MCF 10A (cell line): ENCODE data around the gene NDUFA12. TPM values are rescaled to one million over a fixed set of nuclear protein-coding genes. Genes with fewer than 3 reads are reported as not detected.
"Not testable (repeated sequence)": the region's sequence is repeated elsewhere in the genome, so short reads cannot be mapped to it uniquely, and the experiment has no call there.

Experiments used
- BruUV-seq: library from RNA; stranded (reverse); fragments of 400-500 nt; replicated peaks from 2 replicates; lab custom pipeline; 2021; lab: Mats Ljungman, UMichigan
- CTCF ChIA-PET: fragments of 300-600 bp; sonication (Branson Sonifier 250); formaldehyde crosslinking; extraction: SDS; loops from one replicate; lab custom pipeline; 2021; ENCODE audit warnings: antibody characterized with exemption, inconsistent platforms; lab: Yijun Ruan, JAX
- POLR2A ChIA-PET: fragments of 300-600, 350-650 bp; sonication (Branson Sonifier 250); formaldehyde crosslinking; extraction: SDS; loops from one replicate; lab custom pipeline; 2020; ENCODE audit warnings: antibody characterized with exemption, inconsistent platforms; lab: Yijun Ruan, JAX
- DNase-seq: peaks from one replicate; pipeline ENCODE4 v3.0.0-alpha.2; 2018; ENCODE audit not compliant: unreplicated experiment
- H3K27ac Mint-ChIP-seq: one replicate; pipeline ENCODE4 v1.8.0; 2022; ENCODE audit warnings: mild to moderate bottlenecking, low read depth, mixed read lengths; ENCODE audit not compliant: unreplicated experiment
- H3K27me3 Mint-ChIP-seq: one replicate; pipeline ENCODE4 v1.8.0; 2022; ENCODE audit warnings: mixed read lengths; ENCODE audit not compliant: insufficient read depth, unreplicated experiment
- H3K36me3 Mint-ChIP-seq: one replicate; pipeline ENCODE4 v1.8.0; 2022; ENCODE audit warnings: mild to moderate bottlenecking, moderate library complexity, mixed read lengths; ENCODE audit not compliant: insufficient read depth, unreplicated experiment
- H3K4me1 Mint-ChIP-seq: one replicate; pipeline ENCODE4 v1.8.0; 2022; ENCODE audit warnings: mixed read lengths; ENCODE audit not compliant: insufficient read depth, unreplicated experiment
- H3K4me3 Mint-ChIP-seq: one replicate; pipeline ENCODE4 v1.8.0; 2022; ENCODE audit warnings: mild to moderate bottlenecking, moderate library complexity, mixed read lengths; ENCODE audit not compliant: unreplicated experiment
- H3K9me3 Mint-ChIP-seq: one replicate; pipeline ENCODE4 v1.8.0; 2022; ENCODE audit warnings: mixed read lengths; ENCODE audit not compliant: unreplicated experiment
- intact Hi-C: fragments of 100-400 bp; cut with micrococcal nuclease; formaldehyde crosslinking; loops from 2 replicates; pipeline ENCODE4 v1.14.1; 2022
- total RNA-seq: library from RNA; stranded (reverse); gene quantifications from 2 replicates; pipeline ENCODE4 v1.2.3, GENCODE V29; 2022
- TF ChIP-seq, protein P1 (sequence below): fragments of 200-600 bp; IDR thresholded peaks from one replicate; pipeline ENCODE4 v1.8.0; 2022; ENCODE audit warnings: antibody characterized with exemption, mild to moderate bottlenecking; ENCODE audit not compliant: unreplicated experiment

NDUFA12 gene
- total RNA-seq, 1 experiment from 2014 or later: 112 TPM

DNA sequence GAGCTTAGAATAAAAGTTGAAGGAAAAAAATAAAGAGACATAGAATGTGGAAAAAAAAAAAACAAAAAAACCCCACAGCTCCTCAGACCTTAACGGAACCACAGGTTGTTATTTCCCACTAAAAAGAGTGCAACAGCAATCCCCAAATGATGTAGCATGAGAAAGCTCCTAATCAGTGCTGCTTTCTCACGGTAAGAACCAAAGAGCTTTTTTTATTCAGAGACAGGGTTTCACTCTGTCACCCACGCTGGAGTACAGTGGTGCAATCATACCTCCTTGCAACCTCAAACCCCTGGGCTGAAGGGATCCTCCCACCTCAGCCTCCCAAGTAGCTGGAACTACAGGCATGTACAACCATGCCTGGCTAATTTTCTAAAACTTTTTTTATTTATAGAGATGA is 13.3 kb downstream of the NDUFA12 start:
- intact Hi-C loops: no loop called here
- no peak for DNase-seq
- H3K9me3 Mint-ChIP-seq: no peaks in the 10 kb centered on the region
- H3K27ac Mint-ChIP-seq: no peak overlapping the region
- BruUV-seq: no TSS peak
- H3K36me3 Mint-ChIP-seq: peaks cover 53% of the 10 kb centered on the region
- ChIA-PET CTCF (interaction anchor here (0.6 kb wide), 2 partner anchors 216 to 317 kb away, joined by 4 read pairs; no protein-coding TSS in a partner anchor), POLR2A (interaction anchor here (1.4 kb wide), 1 partner anchor 13 kb away, joined by 6 read pairs; the partner anchor contains the start of gene NDUFA12)
- H3K4me1 Mint-ChIP-seq: no peaks in the 10 kb centered on the region
- H3K27me3 Mint-ChIP-seq: no peaks in the 10 kb centered on the region
- TF ChIP-seq, protein P1, sequence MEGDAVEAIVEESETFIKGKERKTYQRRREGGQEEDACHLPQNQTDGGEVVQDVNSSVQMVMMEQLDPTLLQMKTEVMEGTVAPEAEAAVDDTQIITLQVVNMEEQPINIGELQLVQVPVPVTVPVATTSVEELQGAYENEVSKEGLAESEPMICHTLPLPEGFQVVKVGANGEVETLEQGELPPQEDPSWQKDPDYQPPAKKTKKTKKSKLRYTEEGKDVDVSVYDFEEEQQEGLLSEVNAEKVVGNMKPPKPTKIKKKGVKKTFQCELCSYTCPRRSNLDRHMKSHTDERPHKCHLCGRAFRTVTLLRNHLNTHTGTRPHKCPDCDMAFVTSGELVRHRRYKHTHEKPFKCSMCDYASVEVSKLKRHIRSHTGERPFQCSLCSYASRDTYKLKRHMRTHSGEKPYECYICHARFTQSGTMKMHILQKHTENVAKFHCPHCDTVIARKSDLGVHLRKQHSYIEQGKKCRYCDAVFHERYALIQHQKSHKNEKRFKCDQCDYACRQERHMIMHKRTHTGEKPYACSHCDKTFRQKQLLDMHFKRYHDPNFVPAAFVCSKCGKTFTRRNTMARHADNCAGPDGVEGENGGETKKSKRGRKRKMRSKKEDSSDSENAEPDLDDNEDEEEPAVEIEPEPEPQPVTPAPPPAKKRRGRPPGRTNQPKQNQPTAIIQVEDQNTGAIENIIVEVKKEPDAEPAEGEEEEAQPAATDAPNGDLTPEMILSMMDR: no peak
- H3K4me3 Mint-ChIP-seq: no peak overlapping the region

DNA sequence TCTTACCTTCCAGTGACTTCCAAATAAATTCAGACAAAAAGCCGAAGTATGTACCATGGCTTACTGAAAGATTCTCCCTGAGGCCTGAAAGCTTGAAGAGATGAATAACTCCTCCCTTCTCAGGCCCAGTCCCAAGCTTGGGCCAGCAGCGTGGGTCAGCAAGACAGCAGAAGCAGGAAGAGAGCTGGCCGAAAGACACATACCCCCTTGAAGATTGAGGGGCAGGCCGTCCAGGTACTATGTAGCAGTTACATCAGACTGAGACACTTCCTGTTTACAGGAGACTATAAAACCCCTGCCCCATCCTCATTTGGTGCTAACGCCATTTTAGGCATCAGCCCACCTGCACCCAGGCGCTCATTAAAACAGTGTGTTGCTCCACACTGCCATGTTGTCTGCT is 15.0 kb downstream of the NDUFA12 start:
- ChIA-PET CTCF (interaction anchor here (0.6 kb wide), 2 partner anchors 225 to 575 kb away, joined by 3 read pairs; no protein-coding TSS in a partner anchor), POLR2A (interaction anchor here (1.1 to 1.2 kb wide), 2 partner anchors 8 to 15 kb away, joined by 4 to 5 read pairs; partner anchors contain the start of gene NDUFA12)
- Mint-ChIP-seq H3K36me3 (peaks cover 50% of the 10 kb centered on the region), H3K9me3 (no peaks in the 10 kb centered on the region), H3K4me3 (no peak overlapping the region), H3K4me1 (peaks cover 6% of the 10 kb centered on the region), H3K27me3 (no peaks in the 10 kb centered on the region), H3K27ac (no peak overlapping the region)
- TF ChIP-seq, protein P1: no peak
- BruUV-seq: no TSS peak
- intact Hi-C loops: no loop called here
- no peak for DNase-seq

DNA sequence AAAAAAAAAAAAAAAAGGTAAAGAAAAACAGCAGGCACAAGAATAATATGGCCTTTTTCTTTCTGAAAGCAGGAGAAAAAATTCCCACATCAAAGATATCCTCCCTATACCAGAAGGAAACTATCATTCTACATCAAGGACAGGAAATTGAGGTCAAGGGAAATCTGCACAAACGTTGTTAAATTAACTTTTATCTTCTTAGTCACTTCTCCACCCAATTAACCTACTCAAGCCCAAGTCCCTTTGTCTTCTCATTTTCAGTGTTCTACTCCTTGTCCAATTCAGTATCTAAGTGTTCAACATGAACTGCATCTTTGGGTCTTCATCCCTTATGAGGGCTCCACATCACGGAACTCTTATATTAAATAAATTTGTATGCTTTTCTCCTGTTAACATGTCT is 15.7 kb downstream of the NDUFA12 start:
- CTCF ChIA-PET: no interaction called here
- BruUV-seq: no TSS peak
- POLR2A ChIA-PET: no interaction called here
- no peak overlapping the region for H3K4me3 Mint-ChIP-seq
- peaks cover 7% of the 10 kb centered on the region for H3K4me1 Mint-ChIP-seq
- TF ChIP-seq, protein P1: no peak
- no peaks in the 10 kb centered on the region for H3K9me3 Mint-ChIP-seq
- intact Hi-C loops: no loop called here
- peaks cover 48% of the 10 kb centered on the region for H3K36me3 Mint-ChIP-seq
- no peak for DNase-seq
- H3K27ac Mint-ChIP-seq: no peak overlapping the region
- no peaks in the 10 kb centered on the region for H3K27me3 Mint-ChIP-seq

DNA sequence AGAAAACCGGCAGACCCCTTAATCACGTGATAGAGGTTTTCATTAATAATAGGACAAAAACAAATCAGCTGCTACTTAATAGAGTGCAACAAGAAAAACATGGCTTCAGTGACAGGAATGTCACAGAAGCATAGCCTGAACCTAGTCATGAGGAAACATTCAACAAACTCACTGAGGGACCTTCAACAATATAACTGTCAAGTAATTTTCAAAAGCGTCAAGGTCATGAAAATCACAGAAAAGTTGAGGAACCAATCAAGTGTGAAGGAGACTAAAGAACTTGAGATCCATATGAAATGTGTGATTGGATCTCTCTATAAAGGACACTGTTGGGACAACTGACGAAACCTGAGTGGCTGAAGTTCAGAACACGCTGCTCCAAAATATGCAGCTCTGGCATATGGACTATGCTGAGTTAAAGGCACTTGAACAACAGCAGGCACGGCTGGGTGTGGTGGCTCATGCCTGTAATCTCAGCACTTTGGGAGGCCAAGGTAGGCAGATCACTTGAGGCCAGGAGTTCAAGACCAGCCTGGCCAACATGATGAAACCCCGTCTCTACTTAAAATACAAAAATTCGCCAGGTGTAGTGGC is 16.3 kb downstream of the NDUFA12 start:
- no TSS peak for BruUV-seq
- Mint-ChIP-seq H3K9me3 (no peaks in the 10 kb centered on the region), H3K4me3 (no peak overlapping the region), H3K27ac (no peak overlapping the region), H3K27me3 (no peaks in the 10 kb centered on the region), H3K36me3 (peaks cover 42% of the 10 kb centered on the region), H3K4me1 (peaks cover 7% of the 10 kb centered on the region)
- intact Hi-C loops: no loop called here
- ChIA-PET CTCF (no interaction called here), POLR2A (interaction anchor here (0.6 kb wide), 2 partner anchors 119 to 1155 kb away, joined by 3 to 4 read pairs; no protein-coding TSS in a partner anchor)
- TF ChIP-seq, protein P1: no peak
- no peak for DNase-seq

DNA sequence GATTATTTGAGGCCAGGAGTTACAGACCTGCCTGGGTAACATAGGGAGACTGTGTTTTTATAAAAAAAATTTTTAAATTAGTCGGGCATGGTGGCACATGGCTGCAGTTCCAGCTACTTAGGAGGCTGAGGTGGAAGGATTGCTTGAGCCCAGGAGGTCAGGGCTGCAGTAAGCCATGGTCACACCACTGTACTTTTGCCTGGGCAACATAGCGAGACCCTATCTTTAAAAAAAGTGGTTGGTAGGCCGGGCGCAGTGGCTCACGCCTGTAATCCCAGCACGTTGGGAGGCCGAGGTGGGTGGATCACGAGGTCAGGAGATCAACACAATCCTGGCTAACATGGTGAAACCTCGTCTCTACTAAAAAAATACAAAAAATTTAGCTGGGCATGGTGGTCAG is 18.4 kb downstream of the NDUFA12 start:
- DNase-seq, H3K27me3 Mint-ChIP-seq, intact Hi-C loops, H3K27ac Mint-ChIP-seq, H3K4me1 Mint-ChIP-seq, H3K9me3 Mint-ChIP-seq, H3K4me3 Mint-ChIP-seq, BruUV-seq: not testable (repeated sequence)
- ChIA-PET CTCF (interaction anchor here (0.7 kb wide), 1 partner anchor 278 kb away, joined by 3 read pairs; no protein-coding TSS in a partner anchor), POLR2A (interaction anchor here (3.4 kb wide), 1 partner anchor 18 kb away, joined by 11 read pairs; the partner anchor contains the start of gene NDUFA12)
- peaks cover 21% of the 10 kb centered on the region for H3K36me3 Mint-ChIP-seq
